ENCODE measurements around the gene DESI2. TPM values are rescaled to one million over a fixed set of nuclear protein-coding genes. Genes with fewer than 3 reads are reported as not detected.

DESI2 gene
- total RNA-seq, 2 experiments from 2014 or later: 40.6 to 57.5 TPM

GRCh38 chr1:244709476-244710368 lies 56.8 kb downstream of the DESI2 start:
- Histone ChIP-seq H2AFZ (ENCODE audit: low read length) (no peak overlapping the region), H3K36me3 (ENCODE audit: insufficient read depth, low read length) (peaks cover 26% of the 10 kb centered on the region; the same call in 1 of the 2 replicates), H3K4me2 (ENCODE audit: low read length) (no peak overlapping the region), H3K27ac (ENCODE audit: low read depth, low read length, poor library complexity, severe bottlenecking) (no peak overlapping the region), H4K20me1 (ENCODE audit: insufficient read depth, low read length) (no peaks in the 10 kb centered on the region), H3K4me3 (ENCODE audit: low read depth, low read length, poor library complexity, severe bottlenecking) (no peak overlapping the region), H3K9me2 (ENCODE audit: insufficient read depth, low read length) (no peaks in the 10 kb centered on the region), H3K4me1 (ENCODE audit: insufficient read depth, low read length, poor library complexity, severe bottlenecking) (peaks cover 8% of the 10 kb centered on the region), H3K79me2 (ENCODE audit: insufficient read depth, low read depth, low read length) (no peaks in the 10 kb centered on the region), H3K9me3 (ENCODE audit: low read length) (no peaks in the 10 kb centered on the region)
- BruUV-seq (replicated peaks): no TSS peak
- ChIA-PET POLR2A (interaction anchor here (1.0 kb wide), 1 partner anchor 58 kb away, joined by 3 read pairs; no protein-coding TSS in a partner anchor), CTCF (ENCODE audit: unreplicated experiment) (interaction anchor here (0.6 kb wide), 1 partner anchor 24 kb away, joined by 3 read pairs; no protein-coding TSS in a partner anchor)
- DNase-seq (ENCODE audit: low spot score): no peak
- TF ChIP-seq EZH2phosphoT487 (IDR thresholded peaks at IDR 0.05; ENCODE audit: borderline replicate concordance, low read depth, low read length) (no peak), CTCF (conservative IDR thresholded peaks at IDR 0.05; ENCODE audit: low read length) (no peak)
- intact Hi-C loops (cut with micrococcal nuclease; ENCODE audit: unreplicated experiment): no loop called here

DNA sequence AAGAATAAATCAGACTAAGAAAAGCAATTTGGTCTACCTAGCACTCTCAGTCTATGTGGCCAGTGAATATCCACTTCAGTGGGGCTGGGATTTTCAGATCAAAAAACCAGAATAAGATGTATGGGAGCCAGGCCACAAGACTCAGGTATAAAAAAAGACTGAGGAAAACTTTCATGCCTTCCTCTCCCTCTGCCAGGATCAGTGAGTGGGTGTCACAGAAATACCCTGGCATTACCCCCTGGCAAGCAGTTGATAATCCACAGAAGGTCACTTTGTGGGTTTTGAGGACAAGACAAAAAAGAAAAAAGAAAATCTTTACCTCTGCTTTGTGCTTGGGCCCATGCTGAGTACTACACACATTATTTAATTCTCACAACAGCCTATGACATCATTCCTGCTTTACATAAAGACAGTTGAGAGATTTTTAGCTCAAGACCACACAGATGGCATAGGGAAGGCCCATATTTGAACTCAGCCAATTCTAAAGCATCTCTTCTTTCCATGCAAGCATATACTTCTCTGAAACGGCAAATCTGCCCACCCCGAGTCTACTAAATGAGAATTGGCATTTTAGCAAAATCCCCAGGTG lies 57.6 kb downstream of the DESI2 start:
- no TSS peak for BruUV-seq (replicated peaks)

More for the DNA sequence above, 57.6 kb downstream of the DESI2 start:
- Histone ChIP-seq H3K4me2 (ENCODE audit: low read length) (no peak overlapping the region), H2AFZ (ENCODE audit: low read length) (no peak overlapping the region), H3K9me3 (ENCODE audit: low read length) (no peaks in the 10 kb centered on the region), H4K20me1 (ENCODE audit: insufficient read depth, low read length) (no peaks in the 10 kb centered on the region), H3K36me3 (ENCODE audit: insufficient read depth, low read length) (peaks cover 20% of the 10 kb centered on the region; the same call in 1 of the 2 replicates), H3K27ac (ENCODE audit: low read depth, low read length, poor library complexity, severe bottlenecking) (no peak overlapping the region), H3K9me2 (ENCODE audit: insufficient read depth, low read length) (no peaks in the 10 kb centered on the region), H3K4me1 (ENCODE audit: insufficient read depth, low read length, poor library complexity, severe bottlenecking) (peaks cover 8% of the 10 kb centered on the region), H3K79me2 (ENCODE audit: insufficient read depth, low read depth, low read length) (no peaks in the 10 kb centered on the region), H3K4me3 (ENCODE audit: low read depth, low read length, poor library complexity, severe bottlenecking) (no peak overlapping the region)
- intact Hi-C loops (cut with micrococcal nuclease; ENCODE audit: unreplicated experiment): no loop called here
- TF ChIP-seq EZH2phosphoT487 (IDR thresholded peaks at IDR 0.05; ENCODE audit: borderline replicate concordance, low read depth, low read length) (no peak), CTCF (conservative IDR thresholded peaks at IDR 0.05; ENCODE audit: low read length) (no peak)
- DNase-seq (ENCODE audit: low spot score): no peak
- CTCF ChIA-PET (ENCODE audit: unreplicated experiment): no interaction called here
- POLR2A ChIA-PET: no interaction called here
